ENCODE measurements around the gene KLHDC7A. TPM values are rescaled to one million over a fixed set of nuclear protein-coding genes. Genes with fewer than 3 reads are reported as not detected.
"Not testable (repeated sequence)": the region's sequence is repeated elsewhere in the genome, so short reads cannot be mapped to it uniquely, and the experiment has no call there.

The KLHDC7A gene
- polyA plus RNA-seq (2013, experiment 1 of 2; ENCODE audit: insufficient read length), result not detected
- polyA plus RNA-seq (2013, experiment 2 of 2; ENCODE audit: insufficient read length), result 0.05 TPM

GRCh38 chr1:18480315-18481189 lies at the start of gene KLHDC7A:
TSS of gene KLHDC7A (plus strand) at chr1:18480930. CDS start at chr1:18480982, 52 bp downstream.
- no peak for DNase-seq

GRCh38 chr1:18434041-18434440 lies 46.7 kb upstream of the KLHDC7A start:
- no peak for DNase-seq

GRCh38 chr1:18440385-18441226 lies 40.1 kb upstream of the KLHDC7A start:
- DNase-seq, result no peak

DNA sequence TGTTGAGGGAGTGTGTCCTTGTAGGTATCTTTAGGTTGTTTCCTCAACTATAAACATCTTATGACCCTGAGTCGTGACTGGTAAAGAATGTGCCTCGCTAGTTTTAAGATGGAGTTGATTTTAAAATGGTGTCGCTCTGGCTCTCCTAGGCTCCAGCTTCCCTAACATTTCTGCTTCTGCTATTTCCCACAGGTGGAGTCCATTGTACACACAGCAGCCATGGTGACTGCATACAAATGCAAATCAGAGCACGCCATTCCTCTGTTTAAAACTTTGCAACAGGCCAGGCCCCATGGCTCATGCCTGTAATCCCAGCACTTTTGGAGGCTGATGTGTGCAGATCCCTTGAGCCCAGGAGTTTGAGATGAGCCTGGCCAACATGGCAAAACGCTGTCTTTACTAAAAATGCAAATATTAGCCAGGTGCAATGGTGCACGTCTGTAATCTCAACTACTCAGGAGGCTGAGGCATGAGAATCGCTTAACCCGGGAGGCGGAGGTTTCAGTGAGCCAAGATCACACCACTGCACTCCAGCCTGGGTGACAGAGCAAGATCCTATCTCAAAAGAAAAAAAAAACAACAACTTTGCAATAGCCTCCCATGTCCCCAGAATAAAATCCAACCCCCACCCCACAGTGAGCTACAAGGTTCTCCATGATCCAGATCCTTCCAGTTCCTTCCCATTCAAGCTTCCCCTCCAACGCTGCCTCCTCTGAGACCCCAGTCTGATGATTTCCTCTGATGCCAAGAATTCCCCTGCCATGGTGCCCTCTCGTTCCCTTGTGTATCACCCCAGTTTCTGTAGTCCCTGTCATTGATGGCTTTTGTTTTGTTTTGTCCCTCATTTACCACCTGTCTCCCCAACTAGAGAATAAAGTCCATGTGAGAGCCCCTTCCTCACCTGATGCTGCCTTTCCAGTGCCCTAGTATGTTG lies 36.9 kb upstream of the KLHDC7A start:
- DNase-seq, result no peak

DNA sequence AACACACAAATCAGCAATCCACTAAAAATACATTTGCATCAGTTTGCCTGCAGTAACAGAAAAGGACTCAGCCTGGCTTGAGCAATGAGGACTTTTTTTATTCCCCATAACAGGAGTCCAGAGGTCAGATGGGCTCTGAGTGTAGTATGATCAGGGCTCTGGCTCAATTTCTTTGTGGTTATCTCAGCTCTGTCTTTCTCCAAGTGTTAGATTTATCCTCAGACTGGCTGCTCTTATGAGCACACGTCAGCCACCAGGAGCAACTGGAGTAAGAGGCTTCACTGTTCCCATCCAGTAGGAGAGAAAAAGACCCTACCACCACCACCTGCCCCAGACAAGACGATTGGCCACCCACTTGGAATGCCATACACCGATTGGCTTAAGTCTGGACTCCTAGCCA lies 36.2 kb upstream of the KLHDC7A start:
- no peak for DNase-seq

DNA sequence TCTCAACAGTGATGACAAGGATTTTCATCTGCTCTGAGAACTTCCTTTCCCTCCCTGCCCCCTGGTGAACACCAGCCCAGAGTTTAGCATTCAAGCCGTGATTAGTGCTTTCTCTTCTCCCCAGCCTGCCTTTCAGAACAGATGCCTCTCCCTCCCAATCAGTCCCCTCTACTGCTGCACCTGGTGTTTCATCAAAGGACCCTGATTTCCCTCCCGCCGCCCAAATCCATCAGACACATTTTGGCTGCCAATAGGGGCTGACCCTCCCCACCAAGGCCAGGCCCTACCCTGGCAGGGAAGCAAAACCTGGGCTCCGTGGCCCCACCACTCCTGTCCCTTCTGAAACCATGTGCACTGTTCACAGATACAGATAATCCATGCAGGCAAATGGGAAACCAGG lies 34.0 kb upstream of the KLHDC7A start:
- DNase-seq, result no peak

DNA sequence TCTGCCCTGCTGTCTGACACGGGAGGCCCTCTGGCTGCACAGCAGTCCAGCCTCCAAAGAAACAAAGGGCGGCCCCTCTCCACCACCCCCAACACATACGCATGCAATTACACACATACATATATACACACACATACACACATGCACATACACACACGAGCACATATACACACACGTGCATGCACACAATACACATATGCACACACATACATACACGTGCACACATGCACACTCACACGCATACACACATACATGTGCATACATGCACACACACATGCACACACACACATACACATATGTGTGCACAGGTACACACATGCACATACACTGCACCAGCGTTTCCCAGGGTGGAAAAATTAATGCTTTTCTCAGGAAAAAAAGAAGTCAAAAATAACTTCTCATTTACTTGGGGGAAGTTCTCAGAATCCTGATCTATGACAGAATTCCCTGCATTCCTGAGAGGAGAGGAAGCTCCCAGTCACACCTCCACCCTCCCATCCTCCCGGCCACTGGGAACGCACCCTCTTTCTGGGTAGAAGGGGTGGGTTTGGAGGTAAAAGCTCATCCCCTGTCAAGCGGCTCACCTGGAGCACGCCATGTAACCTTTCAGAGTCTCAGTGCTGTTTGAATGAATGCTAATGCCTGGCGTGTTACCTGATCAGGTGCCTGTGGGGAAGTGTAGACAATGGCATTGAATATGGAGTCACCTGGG lies 33.1 kb upstream of the KLHDC7A start:
- no peak for DNase-seq

- DNase-seq, result no peak
Measured at GRCh38 chr1:18448889-18449288, 31.8 kb upstream of the KLHDC7A start.

DNA sequence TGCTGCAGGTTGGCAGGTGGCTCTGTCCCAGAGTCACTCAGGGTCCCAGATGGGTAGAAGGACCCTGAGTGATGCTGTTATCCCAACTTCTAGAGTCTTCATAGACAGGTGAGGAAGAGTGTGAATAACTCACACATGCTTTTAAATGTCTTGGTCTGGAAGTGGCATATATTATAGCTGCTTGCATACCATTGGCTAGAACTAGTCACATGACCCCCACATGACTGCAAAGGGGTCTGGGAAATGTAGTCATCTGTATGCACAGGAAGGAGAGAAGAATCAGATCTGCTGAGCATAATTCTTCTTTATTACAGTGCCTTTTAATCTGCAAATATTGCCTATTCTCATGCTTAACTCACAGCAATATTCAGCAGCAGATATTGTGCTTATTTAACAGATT lies 28.2 kb upstream of the KLHDC7A start:
- peak; percentile 1 for DNase-seq

- no peak for DNase-seq
Measured at GRCh38 chr1:18458133-18459092, 22.3 kb upstream of the KLHDC7A start.

- DNase-seq, result no peak
Measured at GRCh38 chr1:18461656-18462055, 19.1 kb upstream of the KLHDC7A start.

GRCh38 chr1:18462517-18462916 lies 18.2 kb upstream of the KLHDC7A start:
- not testable (repeated sequence) for DNase-seq

DNA sequence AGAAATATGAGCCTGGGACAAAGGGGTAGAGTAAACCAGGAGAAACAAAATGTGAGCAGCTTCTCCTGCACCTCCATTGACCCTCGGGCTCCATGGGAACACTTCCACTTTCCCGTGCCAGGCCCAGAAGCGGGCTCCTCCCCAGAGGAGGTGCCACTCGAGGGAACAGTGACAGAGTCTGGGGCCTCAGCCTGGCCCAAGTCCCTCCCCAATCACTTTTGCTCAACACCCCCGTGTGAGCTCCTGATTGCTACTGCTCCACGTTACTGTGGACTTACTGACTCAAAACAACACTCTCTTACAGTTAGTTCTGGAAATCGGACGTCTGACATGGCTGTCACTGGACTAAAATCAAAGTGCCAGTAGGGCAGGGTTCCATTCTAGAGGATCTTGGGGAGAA lies 17.7 kb upstream of the KLHDC7A start:
- DNase-seq, result no peak

GRCh38 chr1:18463984-18464664 lies 16.6 kb upstream of the KLHDC7A start:
- no peak for DNase-seq

DNA sequence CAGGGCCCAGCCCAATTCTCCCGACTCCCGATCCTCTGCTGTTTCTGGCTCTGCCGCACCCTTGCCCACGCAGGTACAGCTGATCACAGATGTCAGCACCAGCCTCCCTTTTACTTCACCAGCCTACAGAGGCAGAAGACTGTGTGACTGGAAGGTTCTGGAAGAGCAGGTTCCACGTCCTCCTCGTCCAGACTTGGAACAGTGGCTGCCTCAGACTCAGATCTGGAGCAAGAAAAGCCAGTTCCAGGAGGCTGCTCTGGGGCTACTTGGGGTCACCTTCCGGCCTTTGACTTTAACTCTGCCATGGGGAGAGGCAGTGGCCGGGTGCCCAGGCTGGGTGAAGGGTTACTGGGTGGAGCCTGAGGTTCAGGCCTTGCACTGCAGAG lies 16.1 kb upstream of the KLHDC7A start:
- DNase-seq, result no peak

GRCh38 chr1:18466676-18467075 lies 14.1 kb upstream of the KLHDC7A start:
- DNase-seq, result no peak

DNA sequence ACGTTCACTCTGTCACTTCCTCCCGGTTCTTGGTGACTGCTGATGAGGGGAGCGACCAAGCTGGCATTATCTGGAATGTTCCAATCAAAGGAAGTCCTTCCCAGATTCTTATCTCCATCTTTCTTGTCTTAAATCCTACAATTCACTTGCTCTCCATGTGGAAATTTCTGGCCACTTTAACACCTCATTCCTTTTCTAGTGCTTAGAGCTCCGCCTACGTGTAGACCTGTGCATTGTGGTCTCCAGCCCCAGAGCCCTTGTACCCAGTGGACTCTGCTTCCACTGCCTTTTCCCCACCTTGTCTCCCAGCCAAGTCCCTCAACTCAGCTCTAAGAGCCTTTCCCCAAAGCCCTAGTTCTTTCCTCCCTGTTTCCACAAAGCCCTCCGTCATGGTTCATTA lies 12.2 kb upstream of the KLHDC7A start:
- no peak for DNase-seq

- DNase-seq, result no peak
Measured at GRCh38 chr1:18469514-18469913, 11.2 kb upstream of the KLHDC7A start.

- DNase-seq, result no peak
Measured at GRCh38 chr1:18470671-18471355, 9.9 kb upstream of the KLHDC7A start.
